Activated T-helper 2 cell treated with anti-CD3 and anti-CD28 coated beads, Interferon-gamma antibody, Interleukin-2, Interleukin-4, amounts not matched to agents 10 μg/mL and 5 μg/mL and 100 μg/mL, durations not matched to agents 14 hours and 24 hours and 36 hours (primary cell): ENCODE data around the gene CALM3. TPM values are rescaled to one million over a fixed set of nuclear protein-coding genes. Genes with fewer than 3 reads are reported as not detected.
"Not testable (repeated sequence)": the region's sequence is repeated elsewhere in the genome, so short reads cannot be mapped to it uniquely, and the experiment has no call there.

Experiments
- DNase-seq: peaks from one replicate; pipeline ENCODE4 v3.0.0; 2021; ENCODE audit warnings: low spot score
- H3K27ac Mint-ChIP-seq: one replicate; pipeline ENCODE4 v1.8.0; 2021; ENCODE audit warnings: mixed read lengths
- H3K27me3 Mint-ChIP-seq: one replicate; pipeline ENCODE4 v1.8.0; 2021; ENCODE audit warnings: low read depth, mixed read lengths
- H3K36me3 Mint-ChIP-seq: one replicate; pipeline ENCODE4 v1.8.0; 2021; ENCODE audit warnings: low read depth, mixed read lengths
- H3K4me1 Mint-ChIP-seq: one replicate; pipeline ENCODE4 v1.8.0; 2021; ENCODE audit warnings: low read depth, mixed read lengths
- H3K4me3 Mint-ChIP-seq: one replicate; pipeline ENCODE4 v1.8.0; 2021; ENCODE audit warnings: low read depth, mild to moderate bottlenecking, moderate library complexity, mixed read lengths
- H3K9me3 Mint-ChIP-seq: one replicate; pipeline ENCODE4 v1.8.0; 2021; ENCODE audit warnings: mixed read lengths
- intact Hi-C: fragments of 100-400 bp; cut with micrococcal nuclease; formaldehyde crosslinking; loops from one replicate; pipeline ENCODE4 v1.15.1; 2023
- total RNA-seq: library from RNA; stranded (reverse); gene quantifications from 2 replicates; pipeline ENCODE4 v1.2.3, GENCODE V29; 2022

Gene CALM3
- total RNA-seq, 1 donor from 2014 or later: 553 TPM

DNA sequence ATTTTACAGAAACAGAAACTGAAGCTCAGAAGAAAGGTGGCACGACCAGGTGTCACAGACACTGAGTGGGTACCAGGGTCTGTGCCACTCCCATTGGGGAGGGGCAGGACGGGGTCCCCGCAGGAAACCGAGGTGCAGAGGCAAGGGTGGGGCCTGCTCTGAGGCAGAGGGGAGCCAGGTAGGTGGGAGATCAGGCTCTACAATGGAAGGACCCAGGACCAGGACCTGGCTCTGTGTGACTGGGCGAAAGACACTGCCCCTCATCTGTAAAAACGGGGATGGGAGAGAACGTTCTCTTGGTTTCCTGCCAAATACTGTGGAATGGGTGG lies 21.0 kb downstream of the CALM3 start:
- no peaks in the 10 kb centered on the region for H3K27me3 Mint-ChIP-seq
- no peak for DNase-seq
- peaks cover 63% of the 10 kb centered on the region for H3K36me3 Mint-ChIP-seq
- intact Hi-C loops: no loop called here
- peaks cover 61% of the 10 kb centered on the region for H3K4me1 Mint-ChIP-seq
- H3K9me3 Mint-ChIP-seq: no peaks in the 10 kb centered on the region
- peak overlapping the region; percentile 92 for H3K4me3 Mint-ChIP-seq
- H3K27ac Mint-ChIP-seq: peak overlapping the region; percentile 98

DNA sequence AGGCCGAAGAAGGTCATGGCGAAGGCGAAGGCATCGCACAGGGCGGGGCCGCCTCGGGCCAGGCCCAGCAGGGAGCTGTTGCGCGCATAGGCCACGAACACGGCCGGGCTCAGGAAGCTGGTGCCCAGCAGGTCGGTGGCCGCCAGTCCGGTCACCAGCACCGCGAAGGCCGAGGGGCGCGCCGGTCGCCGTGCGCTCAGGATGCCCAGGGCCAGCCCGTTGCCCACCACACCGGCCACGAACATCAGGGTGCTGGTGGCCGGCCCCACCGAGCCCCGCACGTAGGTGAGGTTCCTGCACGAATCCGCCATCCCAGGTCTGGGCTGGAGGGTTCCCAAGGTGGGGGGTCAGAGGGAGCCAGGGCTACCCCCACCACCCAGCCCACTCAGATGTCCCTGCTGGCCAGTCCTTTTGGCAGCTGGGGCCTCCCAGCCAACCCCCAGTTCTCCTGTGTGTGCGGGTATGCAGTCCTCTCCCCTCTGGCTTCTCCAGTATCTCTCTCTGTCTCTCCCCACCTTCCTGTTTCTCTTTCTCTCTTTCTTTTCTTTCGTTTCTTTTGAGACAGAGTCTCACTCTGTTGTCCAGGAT lies 22.9 kb downstream of the CALM3 start:
- Mint-ChIP-seq H3K36me3 (peaks cover 54% of the 10 kb centered on the region), H3K4me3 (peak overlapping the region; percentile 97), H3K27ac (peak overlapping the region; percentile 98), H3K9me3 (no peaks in the 10 kb centered on the region), H3K27me3 (no peaks in the 10 kb centered on the region), H3K4me1 (peaks cover 50% of the 10 kb centered on the region)
- intact Hi-C loops: no loop called here
- DNase-seq: no peak

DNA sequence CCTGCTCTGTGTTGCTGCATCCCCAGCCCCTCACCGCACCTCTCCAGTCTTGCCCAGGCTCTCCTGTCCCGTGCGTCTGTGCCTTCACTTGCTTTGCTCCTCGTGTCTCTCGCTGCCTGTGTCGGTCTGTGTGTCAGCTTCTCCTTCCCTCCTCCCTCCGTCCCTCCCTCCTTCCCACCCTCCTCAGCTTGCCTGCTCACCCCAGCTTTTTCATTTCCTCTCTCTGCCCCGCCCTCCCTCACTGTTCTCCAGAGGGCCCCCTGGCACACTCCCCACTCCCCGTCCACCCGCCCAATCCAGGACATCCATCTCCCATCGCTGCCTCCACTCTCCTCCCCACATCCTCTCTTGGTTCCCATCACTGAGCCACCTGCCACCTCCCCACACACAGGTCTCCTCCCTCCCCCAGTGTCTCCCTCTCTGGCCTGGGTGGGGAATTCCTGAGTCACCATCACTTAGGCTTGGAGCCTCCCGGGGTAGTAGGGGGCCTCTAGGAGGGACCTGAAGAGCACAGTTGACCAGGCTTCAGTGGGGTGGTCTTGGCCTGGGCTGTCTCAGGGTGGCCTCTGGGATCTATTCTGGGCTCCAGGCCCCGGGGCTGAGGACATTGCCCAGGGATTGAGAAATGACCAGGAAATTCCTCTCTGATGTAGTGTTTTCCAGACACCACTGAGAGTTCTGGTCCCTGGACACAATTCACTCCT lies 24.0 kb downstream of the CALM3 start, which contains the start of gene PTGIR:
PTGIR (minus strand) TSS at position 132 of the 704 bp plus-strand sequence. CDS start 864 bp downstream, outside the sequence.
- H3K27ac Mint-ChIP-seq: peak within 1 kb of the TSS; percentile 98
- H3K36me3 Mint-ChIP-seq: peaks cover 43% of the 10 kb centered on the region
- intact Hi-C loops: no loop called here
- no peaks in the 10 kb centered on the region for H3K27me3 Mint-ChIP-seq
- no peak for DNase-seq
- H3K9me3 Mint-ChIP-seq: no peaks in the 10 kb centered on the region
- H3K4me3 Mint-ChIP-seq: peak within 1 kb of the TSS; percentile 97
- H3K4me1 Mint-ChIP-seq: peaks cover 40% of the 10 kb centered on the region

DNA sequence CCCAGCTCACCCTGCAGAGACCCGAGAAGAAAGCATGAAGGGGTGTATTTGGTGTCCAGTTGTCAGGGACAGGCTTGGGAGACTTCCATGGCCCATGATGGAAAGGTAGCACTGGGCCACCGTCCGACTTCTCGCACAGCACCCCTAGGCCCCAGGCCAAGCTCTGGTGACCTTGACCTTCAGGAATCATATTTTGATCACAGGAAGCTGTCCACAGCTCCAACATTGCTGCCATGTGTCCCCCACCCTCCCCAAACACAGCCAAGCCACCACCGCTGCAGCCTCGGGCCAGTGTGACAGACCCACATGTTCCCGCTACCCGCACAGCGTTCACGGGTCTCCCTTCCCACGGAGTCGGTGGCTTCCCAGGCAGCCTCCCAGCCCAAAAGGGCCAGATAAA lies 24.6 kb downstream of the CALM3 start:
- no peaks in the 10 kb centered on the region for H3K27me3 Mint-ChIP-seq
- no peak for DNase-seq

DNA sequence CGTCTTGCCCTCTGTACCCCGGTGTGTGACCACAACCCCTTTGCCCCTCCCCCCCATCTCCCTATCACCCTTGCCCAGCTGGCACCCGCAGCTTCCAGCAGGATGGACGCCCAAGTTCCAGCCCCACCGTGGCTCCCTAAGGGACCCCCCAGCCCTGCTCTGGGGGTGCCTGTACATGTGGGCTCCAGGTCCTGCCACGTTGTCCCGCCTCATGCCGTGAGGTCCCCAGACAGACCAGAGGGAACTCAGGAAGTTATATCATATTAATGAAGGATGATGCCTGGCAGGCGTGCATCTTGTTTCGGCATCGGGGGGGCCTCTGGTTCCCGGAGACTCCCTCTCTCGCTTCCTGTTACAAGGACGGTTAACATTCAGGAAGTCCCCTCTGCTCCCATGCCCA lies 25.3 kb downstream of the CALM3 start:
- intact Hi-C loops: no loop called here
- peaks cover 27% of the 10 kb centered on the region for H3K4me1 Mint-ChIP-seq
- H3K36me3 Mint-ChIP-seq: peaks cover 30% of the 10 kb centered on the region
- H3K27me3 Mint-ChIP-seq: no peaks in the 10 kb centered on the region
- peak overlapping the region; percentile 98 for H3K27ac Mint-ChIP-seq
- H3K9me3 Mint-ChIP-seq: no peaks in the 10 kb centered on the region
- H3K4me3 Mint-ChIP-seq: no peak overlapping the region
- DNase-seq: no peak

More for the DNA sequence above, 24.6 kb downstream of the CALM3 start:
- Mint-ChIP-seq H3K27ac (peak overlapping the region; percentile 98), H3K9me3 (no peaks in the 10 kb centered on the region), H3K4me3 (peak overlapping the region; percentile 37), H3K4me1 (peaks cover 34% of the 10 kb centered on the region), H3K36me3 (peaks cover 37% of the 10 kb centered on the region)
- intact Hi-C loops: no loop called here

DNA sequence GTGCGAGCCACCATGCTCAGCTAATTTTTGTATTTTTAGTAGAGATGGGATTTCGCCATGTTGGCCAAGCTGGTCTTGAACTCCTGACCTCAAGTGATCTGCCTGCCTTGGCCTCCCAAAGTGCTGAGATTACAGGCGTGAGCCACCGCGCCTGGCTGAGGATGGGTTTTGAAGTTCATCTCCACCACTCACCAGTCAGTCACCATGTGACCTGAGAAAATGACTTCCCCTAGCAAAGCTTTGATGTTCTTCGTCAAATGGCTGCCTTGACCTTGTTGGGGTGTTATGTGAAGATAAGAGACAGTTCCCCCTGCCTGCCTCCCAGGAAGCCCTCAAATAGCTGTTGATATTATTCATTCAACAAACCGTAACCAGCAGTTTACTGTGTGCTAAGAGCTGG lies 27.8 kb downstream of the CALM3 start:
- intact Hi-C loops, H3K27me3 Mint-ChIP-seq, H3K4me3 Mint-ChIP-seq, DNase-seq, H3K9me3 Mint-ChIP-seq: not testable (repeated sequence)
- peak overlapping the region; percentile 22 for H3K27ac Mint-ChIP-seq
- H3K4me1 Mint-ChIP-seq: peaks cover 23% of the 10 kb centered on the region
- peaks cover 19% of the 10 kb centered on the region for H3K36me3 Mint-ChIP-seq

DNA sequence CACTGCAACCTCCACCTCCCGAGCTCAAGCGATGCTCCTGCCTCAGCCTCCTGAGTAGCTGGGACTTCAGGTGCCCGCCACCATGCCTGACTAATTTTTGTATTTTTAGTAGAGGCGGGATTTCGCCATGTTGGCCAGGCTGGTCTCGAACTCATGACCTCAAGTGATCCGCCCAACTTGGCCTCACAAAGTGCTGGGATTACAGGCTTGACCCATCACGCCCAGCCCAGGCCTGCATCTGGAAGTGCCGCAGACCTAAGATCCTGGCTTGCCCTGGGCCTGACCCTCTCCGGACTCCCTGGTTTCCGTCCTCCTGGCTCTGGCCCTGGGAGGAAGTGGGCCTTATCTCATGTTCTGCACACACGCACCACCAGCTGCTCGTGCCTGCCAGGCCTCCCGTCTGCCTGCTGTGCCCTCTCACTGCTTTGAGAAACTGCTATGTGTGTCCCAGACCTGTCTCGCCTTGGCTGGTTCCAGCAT lies 28.5 kb downstream of the CALM3 start:
- DNase-seq: no peak
- H3K36me3 Mint-ChIP-seq: peaks cover 13% of the 10 kb centered on the region
- no peaks in the 10 kb centered on the region for H3K9me3 Mint-ChIP-seq
- H3K4me3 Mint-ChIP-seq: no peak overlapping the region
- H3K27me3 Mint-ChIP-seq: no peaks in the 10 kb centered on the region
- peak overlapping the region; percentile 22 for H3K27ac Mint-ChIP-seq
- intact Hi-C loops: no loop called here
- peaks cover 21% of the 10 kb centered on the region for H3K4me1 Mint-ChIP-seq

DNA sequence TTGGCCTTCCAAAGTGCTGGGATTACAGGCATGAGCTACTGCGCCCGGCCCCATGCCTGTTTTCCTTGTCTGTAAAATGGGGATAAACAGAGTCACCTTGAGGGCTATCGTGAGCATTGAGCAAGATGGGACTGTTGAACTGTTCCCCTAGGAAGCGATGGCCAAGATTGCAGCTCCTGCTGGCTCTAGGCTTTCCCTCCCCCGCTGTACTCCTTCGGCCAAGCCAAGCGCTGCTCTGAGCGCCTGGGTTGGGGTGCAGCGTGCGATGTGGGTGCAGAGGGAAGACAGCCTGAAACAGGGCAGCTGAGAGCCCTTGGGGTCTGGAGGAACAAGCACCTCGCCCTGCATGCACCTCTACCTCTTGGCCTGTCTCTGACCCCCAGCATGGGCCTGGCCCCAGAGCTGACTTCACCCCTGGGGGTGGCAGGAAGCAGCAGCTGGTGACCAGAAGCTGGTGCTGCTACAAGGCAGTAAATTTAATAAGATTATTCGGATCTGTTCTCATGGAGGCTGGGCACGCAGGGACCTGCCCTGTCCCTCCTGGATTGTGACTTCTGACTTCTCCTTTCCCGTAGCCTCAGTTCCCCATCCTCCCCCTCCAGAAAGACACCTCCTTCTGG lies 29.6 kb downstream of the CALM3 start:
- Mint-ChIP-seq H3K27ac (no peak overlapping the region), H3K4me1 (peaks cover 14% of the 10 kb centered on the region), H3K9me3 (no peaks in the 10 kb centered on the region), H3K4me3 (no peak overlapping the region), H3K36me3 (peaks cover 6% of the 10 kb centered on the region), H3K27me3 (peaks cover 2% of the 10 kb centered on the region)
- intact Hi-C loops: no loop called here
- no peak for DNase-seq

DNA sequence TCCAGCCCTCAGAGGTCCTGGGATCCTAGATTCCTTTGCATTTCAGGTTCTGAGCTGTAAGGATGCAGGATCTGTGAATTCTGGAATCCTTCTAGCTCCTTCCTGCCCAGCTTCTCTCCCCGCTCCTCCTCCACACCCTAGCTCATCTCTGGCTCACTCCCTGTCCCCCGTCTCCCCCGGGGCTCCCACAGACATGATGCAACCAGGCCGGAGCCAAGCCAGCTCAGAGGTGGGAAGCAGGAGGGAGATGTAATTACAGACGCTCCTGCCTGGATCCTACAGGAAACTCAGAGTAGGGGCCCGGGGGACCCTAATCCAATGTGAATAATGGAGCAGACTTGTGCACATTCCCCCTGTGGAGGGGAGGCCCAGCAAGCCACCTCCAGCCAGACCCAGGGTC lies 30.4 kb downstream of the CALM3 start:
- H3K9me3 Mint-ChIP-seq: no peaks in the 10 kb centered on the region
- intact Hi-C loops: no loop called here
- H3K4me3 Mint-ChIP-seq: no peak overlapping the region
- peaks cover 2% of the 10 kb centered on the region for H3K27me3 Mint-ChIP-seq
- no peak overlapping the region for H3K27ac Mint-ChIP-seq
- no peak for DNase-seq
- H3K36me3 Mint-ChIP-seq: peaks cover 6% of the 10 kb centered on the region
- peaks cover 13% of the 10 kb centered on the region for H3K4me1 Mint-ChIP-seq

DNA sequence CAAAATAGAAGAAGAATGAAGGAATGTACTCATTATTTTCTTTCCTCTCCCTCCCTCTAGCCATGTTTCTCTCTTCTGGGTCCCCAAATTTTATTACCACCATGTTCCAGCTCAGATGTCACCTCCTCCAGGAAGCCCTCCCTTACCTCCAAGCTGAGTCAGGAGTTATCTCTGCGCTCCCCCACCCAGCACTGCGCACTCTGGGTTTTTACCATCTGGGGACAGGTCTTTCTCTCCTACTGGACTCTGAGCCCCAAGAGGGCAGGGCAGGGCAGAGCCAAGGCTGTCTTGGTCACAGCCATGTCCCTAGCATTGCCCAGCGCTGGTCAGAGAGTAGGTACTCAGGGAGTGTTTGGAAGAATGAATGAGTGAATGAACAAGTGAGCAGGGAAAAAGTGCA lies 32.0 kb downstream of the CALM3 start:
- Mint-ChIP-seq H3K9me3 (no peaks in the 10 kb centered on the region), H3K27ac (peak overlapping the region; percentile 26)

DNA sequence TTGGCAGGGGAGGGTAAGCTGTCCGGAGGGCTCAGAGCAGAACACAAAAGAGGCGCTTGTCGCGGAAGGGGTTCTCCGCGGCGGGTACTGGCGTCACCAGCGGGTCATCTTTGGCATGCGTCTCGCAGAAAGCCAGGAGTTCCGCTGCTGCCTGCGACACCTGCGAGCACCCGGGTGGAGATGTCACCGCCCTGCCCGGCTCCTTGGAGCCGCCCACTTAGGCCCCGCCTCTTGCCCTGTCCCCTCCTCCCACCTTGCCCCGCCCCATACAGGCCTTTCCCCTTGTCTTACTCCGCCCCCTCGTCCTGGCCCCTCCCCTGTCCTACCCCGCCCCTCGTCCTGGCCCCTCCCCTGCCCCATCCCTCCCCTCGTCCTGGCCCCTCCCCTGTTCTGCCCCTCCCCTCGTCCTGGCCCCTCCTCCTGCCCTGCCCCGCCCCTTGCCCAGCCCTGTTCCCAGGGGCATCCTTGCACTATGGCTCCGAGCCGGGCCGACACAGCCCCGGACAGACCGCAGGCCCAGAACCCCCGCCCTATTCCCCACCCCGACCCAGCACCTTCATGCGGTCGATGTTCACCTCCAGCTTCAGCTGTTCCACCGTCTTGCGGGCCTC lies 33.0 kb downstream of the CALM3 start:
- peak; percentile 94 for DNase-seq
- Mint-ChIP-seq H3K36me3 (peaks cover 6% of the 10 kb centered on the region), H3K27ac (peak overlapping the region; percentile 34), H3K9me3 (no peaks in the 10 kb centered on the region), H3K4me3 (peak overlapping the region; percentile 80), H3K4me1 (peaks cover 13% of the 10 kb centered on the region), H3K27me3 (peaks cover 2% of the 10 kb centered on the region)
- intact Hi-C loops: loop anchor here (1.0 kb wide), 1 partner anchor 27 kb away; the partner anchor contains the start of gene DACT3

More for the DNA sequence above, 32.0 kb downstream of the CALM3 start:
- intact Hi-C loops: no loop called here
- Mint-ChIP-seq H3K4me3 (peak overlapping the region; percentile 80), H3K4me1 (peaks cover 13% of the 10 kb centered on the region), H3K27me3 (peaks cover 2% of the 10 kb centered on the region), H3K36me3 (peaks cover 6% of the 10 kb centered on the region)
- no peak for DNase-seq

DNA sequence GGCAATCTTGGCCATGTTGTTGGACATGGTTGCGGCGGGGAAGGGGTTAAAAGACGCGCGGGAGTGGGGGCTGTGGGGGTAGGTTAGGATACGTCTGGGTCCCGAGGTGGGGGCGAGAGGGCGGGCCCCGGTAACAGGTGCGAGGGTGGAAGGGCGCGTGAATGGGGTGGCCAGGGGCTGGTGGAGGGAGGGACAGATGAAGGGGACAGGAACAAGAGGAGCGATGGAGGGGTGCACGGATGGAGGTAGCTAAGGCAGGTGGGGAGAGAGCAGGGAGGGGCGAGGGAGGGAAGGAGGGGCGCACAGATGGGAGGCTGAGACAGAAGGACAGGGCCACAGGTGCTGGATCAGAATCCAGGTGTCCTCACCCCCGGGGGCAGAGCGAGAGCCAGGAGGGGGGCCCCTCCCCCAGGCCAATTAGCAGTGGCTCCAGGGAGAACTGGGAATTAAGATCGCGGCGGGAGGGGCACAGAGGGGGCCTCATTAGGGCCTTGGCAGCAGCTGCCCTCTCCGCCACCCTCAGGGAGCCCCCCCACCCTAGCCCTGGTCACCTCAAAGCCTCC lies 33.6 kb downstream of the CALM3 start:
- DNase-seq: no peak
- H3K4me3 Mint-ChIP-seq: peak overlapping the region; percentile 75
- no peak overlapping the region for H3K27ac Mint-ChIP-seq
- intact Hi-C loops: loop anchor here (1.0 kb wide), 1 partner anchor 27 kb away; the partner anchor contains the start of gene DACT3
- no peaks in the 10 kb centered on the region for H3K9me3 Mint-ChIP-seq
- H3K27me3 Mint-ChIP-seq: peaks cover 2% of the 10 kb centered on the region
- H3K36me3 Mint-ChIP-seq: peaks cover 6% of the 10 kb centered on the region
- H3K4me1 Mint-ChIP-seq: peaks cover 13% of the 10 kb centered on the region
